ENCODE data around the gene NUP93.
"Not testable (repeated sequence)": the region's sequence is repeated elsewhere in the genome, so short reads cannot be mapped to it uniquely, and the experiment has no call there.

NUP93 gene

GRCh38 chr16:56872863-56873391 lies 143.0 kb downstream of the NUP93 start:
- DNase-seq: no peak

GRCh38 chr16:56874800-56875199 lies 144.9 kb downstream of the NUP93 start:
- no peak for DNase-seq

- no peak for DNase-seq
These were observed 146.1 kb downstream of the NUP93 start for GRCh38 chr16:56876048-56876447.

- no peak for DNase-seq
These were observed 147.7 kb downstream of the NUP93 start for GRCh38 chr16:56877486-56878182.

GRCh38 chr16:56878282-56878854 lies 148.4 kb downstream of the NUP93 start:
- no peak for DNase-seq

GRCh38 chr16:56879276-56879675 lies 149.3 kb downstream of the NUP93 start:
- DNase-seq: no peak

GRCh38 chr16:56880176-56880575 lies 150.2 kb downstream of the NUP93 start:
- no peak for DNase-seq

GRCh38 chr16:56880685-56881084 lies 150.8 kb downstream of the NUP93 start:
- DNase-seq: no peak

GRCh38 chr16:56882077-56882800 lies 152.3 kb downstream of the NUP93 start:
- DNase-seq: no peak

- DNase-seq: no peak
These were observed 153.7 kb downstream of the NUP93 start for GRCh38 chr16:56883586-56883985.

GRCh38 chr16:56884026-56884582 lies 154.2 kb downstream of the NUP93 start:
- no peak for DNase-seq

- DNase-seq: not testable (repeated sequence)
These were observed 155.0 kb downstream of the NUP93 start for GRCh38 chr16:56884929-56885328.

GRCh38 chr16:56885446-56886162 lies 155.7 kb downstream of the NUP93 start:
- DNase-seq: no peak

- DNase-seq: no peak
These were observed 156.4 kb downstream of the NUP93 start for GRCh38 chr16:56886296-56886695.

- no peak for DNase-seq
These were observed 156.9 kb downstream of the NUP93 start for GRCh38 chr16:56886826-56887225.

- no peak for DNase-seq
These were observed 158.9 kb downstream of the NUP93 start for GRCh38 chr16:56888806-56889205.

GRCh38 chr16:56889206-56889605 lies 159.3 kb downstream of the NUP93 start:
- DNase-seq: no peak

GRCh38 chr16:56891685-56892084 lies 161.8 kb downstream of the NUP93 start:
- no peak for DNase-seq

- no peak for DNase-seq
These were observed 162.8 kb downstream of the NUP93 start for GRCh38 chr16:56892705-56893104.

- no peak for DNase-seq
These were observed 164.5 kb downstream of the NUP93 start for GRCh38 chr16:56894331-56894917.

- DNase-seq: no peak
These were observed 165.9 kb downstream of the NUP93 start for GRCh38 chr16:56895813-56896212.

- DNase-seq: no peak
These were observed 166.3 kb downstream of the NUP93 start for GRCh38 chr16:56896244-56896643.
